ENCODE results near the gene CCT5.
"Not testable (repeated sequence)": the region's sequence is repeated elsewhere in the genome, so short reads cannot be mapped to it uniquely, and the experiment has no call there.

DNA sequence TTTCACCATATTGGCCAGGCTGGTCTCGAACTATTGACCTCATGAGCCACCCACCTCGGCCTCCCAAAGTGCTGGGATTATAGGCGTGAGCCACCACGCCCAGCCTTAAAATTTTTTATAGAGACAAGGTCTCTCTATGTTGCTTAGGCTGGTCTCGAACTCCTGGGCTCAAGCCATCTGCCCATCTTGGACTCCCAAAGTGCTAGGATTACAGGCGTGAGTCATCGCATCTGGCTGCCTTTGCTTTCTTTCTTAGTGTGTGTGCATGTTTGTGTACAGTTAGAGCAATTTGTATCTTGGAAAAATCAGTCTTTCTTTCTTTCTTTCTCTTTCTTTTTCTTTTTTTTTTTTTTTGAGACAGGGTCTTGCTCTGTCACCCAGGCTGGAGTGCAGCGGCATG lies 35.3 kb downstream of the CCT5 start:
- TF ChIP-seq, protein P1, sequence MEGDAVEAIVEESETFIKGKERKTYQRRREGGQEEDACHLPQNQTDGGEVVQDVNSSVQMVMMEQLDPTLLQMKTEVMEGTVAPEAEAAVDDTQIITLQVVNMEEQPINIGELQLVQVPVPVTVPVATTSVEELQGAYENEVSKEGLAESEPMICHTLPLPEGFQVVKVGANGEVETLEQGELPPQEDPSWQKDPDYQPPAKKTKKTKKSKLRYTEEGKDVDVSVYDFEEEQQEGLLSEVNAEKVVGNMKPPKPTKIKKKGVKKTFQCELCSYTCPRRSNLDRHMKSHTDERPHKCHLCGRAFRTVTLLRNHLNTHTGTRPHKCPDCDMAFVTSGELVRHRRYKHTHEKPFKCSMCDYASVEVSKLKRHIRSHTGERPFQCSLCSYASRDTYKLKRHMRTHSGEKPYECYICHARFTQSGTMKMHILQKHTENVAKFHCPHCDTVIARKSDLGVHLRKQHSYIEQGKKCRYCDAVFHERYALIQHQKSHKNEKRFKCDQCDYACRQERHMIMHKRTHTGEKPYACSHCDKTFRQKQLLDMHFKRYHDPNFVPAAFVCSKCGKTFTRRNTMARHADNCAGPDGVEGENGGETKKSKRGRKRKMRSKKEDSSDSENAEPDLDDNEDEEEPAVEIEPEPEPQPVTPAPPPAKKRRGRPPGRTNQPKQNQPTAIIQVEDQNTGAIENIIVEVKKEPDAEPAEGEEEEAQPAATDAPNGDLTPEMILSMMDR (IDR thresholded peaks at IDR 0.05), result not testable (repeated sequence)
- TF ChIP-seq ZFX (IDR thresholded peaks at IDR 0.05; ENCODE audit: borderline replicate concordance), result not testable (repeated sequence)
